ENCODE measurements around the gene TPSB2. TPM values are rescaled to one million over a fixed set of nuclear protein-coding genes. Genes with fewer than 3 reads are reported as not detected.
"Not testable (repeated sequence)": the region's sequence is repeated elsewhere in the genome, so short reads cannot be mapped to it uniquely, and the experiment has no call there.

The TPSB2 gene
- total RNA-seq, 1 donor from 2014 or later = not detected

- no peak overlapping the region for H3K4me3 ChIP-seq (ENCODE audit: low read depth, low read length)
- peaks cover 18% of the 10 kb centered on the region for H3K27me3 ChIP-seq (ENCODE audit: control insufficient read depth, insufficient read depth, low read length)
- DNase-seq (ENCODE audit: low read depth) = no peak
- no peaks in the 10 kb centered on the region for H3K36me3 ChIP-seq (ENCODE audit: control insufficient read depth, insufficient read depth, low read length)
- no peak for TF ChIP-seq CTCF (IDR thresholded peaks at IDR 0.05; ENCODE audit: insufficient read depth, low read length, poor library complexity, severe bottlenecking)
Measured at GRCh38 chr16:1188432-1189189, 41.4 kb downstream of the TPSB2 start.

- peaks cover 11% of the 10 kb centered on the region for H3K27me3 ChIP-seq (ENCODE audit: control insufficient read depth, insufficient read depth, low read length)
- H3K36me3 ChIP-seq (ENCODE audit: control insufficient read depth, insufficient read depth, low read length); DNase-seq (ENCODE audit: low read depth); H3K4me3 ChIP-seq (ENCODE audit: low read depth, low read length): not testable (repeated sequence)
Measured at GRCh38 chr16:1185460-1186207, 44.4 kb downstream of the TPSB2 start.

DNA sequence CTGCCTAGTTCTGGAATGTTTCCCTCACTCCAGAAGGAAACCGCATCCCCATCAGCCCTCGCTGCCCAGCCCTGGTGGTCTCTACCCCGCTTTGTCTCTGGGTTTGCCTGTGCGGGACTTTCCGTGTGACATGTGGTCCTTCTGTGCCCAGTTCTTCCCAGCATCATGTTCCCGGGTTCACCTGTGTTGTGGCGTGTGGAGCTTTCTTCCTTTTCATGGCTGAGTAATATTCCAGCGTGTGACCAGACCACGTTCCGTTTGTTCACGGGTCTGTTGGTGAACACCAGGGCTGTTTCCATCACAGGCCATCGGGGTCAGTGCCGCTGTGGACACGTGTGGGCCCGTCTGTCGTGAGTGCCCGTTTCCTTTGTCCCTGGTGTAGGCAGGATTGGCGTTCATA is 45.0 kb downstream of the TPSB2 start:
- Histone ChIP-seq H3K4me3 (ENCODE audit: low read depth, low read length) (no peak overlapping the region), H3K27me3 (ENCODE audit: control insufficient read depth, insufficient read depth, low read length) (peaks cover 11% of the 10 kb centered on the region), H3K36me3 (ENCODE audit: control insufficient read depth, insufficient read depth, low read length) (no peaks in the 10 kb centered on the region)
- no peak for TF ChIP-seq CTCF (IDR thresholded peaks at IDR 0.05; ENCODE audit: insufficient read depth, low read length, poor library complexity, severe bottlenecking)
- no peak for DNase-seq (ENCODE audit: low read depth)

DNA sequence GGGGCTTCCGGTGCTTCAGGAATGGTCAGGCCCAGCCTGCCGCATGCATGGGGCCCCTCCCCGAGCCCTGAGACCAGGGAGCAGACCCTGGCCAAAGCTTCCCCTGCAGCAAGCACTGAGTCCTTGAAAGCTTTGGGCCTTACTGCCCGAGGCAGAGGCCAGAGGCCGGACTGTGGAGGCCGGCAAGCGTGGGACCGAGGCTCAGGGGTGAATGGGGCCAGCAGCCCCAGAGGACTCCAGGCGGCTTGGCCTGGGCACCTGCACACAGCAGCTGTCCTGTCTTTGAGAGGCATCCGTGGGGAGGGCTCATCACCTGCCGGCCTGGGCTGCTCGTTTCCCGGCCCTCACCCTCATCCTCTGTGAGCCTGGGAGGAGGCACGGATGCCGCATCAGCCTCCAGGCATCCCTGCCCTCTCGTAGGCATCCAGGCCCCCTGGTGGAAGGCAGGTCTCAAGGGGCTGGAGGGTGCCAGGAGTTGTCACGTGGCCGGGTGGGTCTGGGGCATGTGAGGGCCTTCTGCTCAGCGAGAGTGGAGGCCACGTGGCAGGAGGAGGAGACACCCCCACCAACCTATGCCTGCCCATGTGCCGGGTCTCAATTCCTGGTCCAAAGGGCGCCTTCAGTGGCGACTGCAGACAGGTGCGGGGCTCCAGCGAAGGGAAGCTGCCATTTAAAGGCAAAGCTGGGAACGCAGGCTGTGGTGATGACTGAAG is 45.7 kb downstream of the TPSB2 start:
- no peak for DNase-seq (ENCODE audit: low read depth)
- peak; percentile 5 for TF ChIP-seq CTCF (IDR thresholded peaks at IDR 0.05; ENCODE audit: insufficient read depth, low read length, poor library complexity, severe bottlenecking)
- H3K27me3 ChIP-seq (ENCODE audit: control insufficient read depth, insufficient read depth, low read length) = peaks cover 11% of the 10 kb centered on the region
- no peak overlapping the region for H3K4me3 ChIP-seq (ENCODE audit: low read depth, low read length)
- H3K36me3 ChIP-seq (ENCODE audit: control insufficient read depth, insufficient read depth, low read length) = no peaks in the 10 kb centered on the region

DNA sequence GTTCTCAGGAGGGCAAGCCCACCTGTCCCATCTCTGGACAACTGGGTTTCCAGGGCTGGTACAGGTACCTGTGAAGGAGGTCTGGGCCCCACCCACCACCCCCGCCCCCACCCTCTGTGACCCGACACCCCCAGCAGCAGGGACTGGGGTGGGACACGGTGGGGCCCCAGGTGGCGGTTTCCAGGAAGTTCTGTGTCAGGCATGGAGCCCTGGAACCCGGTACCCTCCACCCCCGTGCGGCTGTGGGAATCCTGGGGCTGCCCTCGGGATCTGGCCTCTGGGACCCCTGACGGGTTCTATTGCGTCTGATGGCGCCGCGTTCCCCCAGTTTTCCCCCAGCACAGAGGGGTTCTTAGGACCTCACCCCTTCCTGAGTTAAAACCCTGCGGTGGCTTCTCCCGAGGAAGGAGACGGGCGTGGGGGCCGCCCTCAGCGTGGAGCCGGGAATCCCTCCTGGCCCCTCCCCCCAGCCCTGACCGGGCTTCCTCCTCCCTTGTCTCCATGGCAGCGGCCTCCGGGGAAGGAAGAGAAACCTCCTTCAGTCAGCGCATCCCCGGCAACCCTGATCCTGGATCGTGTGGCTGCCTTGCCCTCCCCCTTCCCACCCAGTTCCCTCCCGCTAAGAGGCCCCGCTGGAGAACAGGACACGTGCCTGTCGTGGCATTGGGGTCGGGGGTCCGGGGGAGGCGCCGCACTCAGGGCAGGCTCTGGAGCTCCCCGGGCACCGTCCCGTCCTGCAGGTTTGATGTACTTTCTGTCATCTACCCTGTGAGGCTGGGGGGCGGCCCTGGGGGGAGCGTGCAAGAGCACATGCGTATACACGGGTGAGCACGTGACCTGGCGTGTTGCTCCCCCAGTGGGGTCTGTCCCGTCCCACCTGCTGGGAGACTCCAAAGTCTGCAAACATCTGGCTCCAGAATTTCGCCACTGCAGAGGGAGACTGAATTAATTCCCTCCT is 46.8 kb downstream of the TPSB2 start:
- Histone ChIP-seq H3K36me3 (ENCODE audit: control insufficient read depth, insufficient read depth, low read length) (no peaks in the 10 kb centered on the region), H3K27me3 (ENCODE audit: control insufficient read depth, insufficient read depth, low read length) (peaks cover 11% of the 10 kb centered on the region), H3K4me3 (ENCODE audit: low read depth, low read length) (peak overlapping the region; percentile 14)
- no peak for TF ChIP-seq CTCF (IDR thresholded peaks at IDR 0.05; ENCODE audit: insufficient read depth, low read length, poor library complexity, severe bottlenecking)
- DNase-seq (ENCODE audit: low read depth) = no peak
